Caco-2 (cell line): ENCODE results near the gene MED13L. TPM values are rescaled to one million over a fixed set of nuclear protein-coding genes. Genes with fewer than 3 reads are reported as not detected.

ENCODE experiments used
- BruUV-seq: library from RNA; stranded (reverse); fragments of 400-500 nt; replicated peaks from 2 replicates; lab custom pipeline; 2021; lab: Mats Ljungman, UMichigan
- CTCF ChIA-PET: fragments of 300-600 bp; sonication (Branson Sonifier 250); formaldehyde crosslinking; loops from one replicate; lab custom pipeline; 2022; ENCODE audit warnings: antibody characterized with exemption; lab: Charles Lee
- POLR2A ChIA-PET: fragments of 300-600 bp; sonication (Branson Sonifier 250); formaldehyde crosslinking; loops from one replicate; lab custom pipeline; 2022; ENCODE audit warnings: antibody characterized with exemption; lab: Charles Lee
- DNase-seq, 2 experiments: peaks; one replicate each; pipeline versions ENCODE4 v3.0.0 to v3.0.0-alpha.2; 2020 to 2022
- H3K27me3 ChIP-seq: replicated peaks from 2 replicates; pipeline ENCODE4 v1.6.0; 2011; ENCODE audit warnings: low read length; ENCODE audit not compliant: control insufficient read depth, insufficient read depth
- H3K36me3 ChIP-seq: 2 replicates; pipeline ENCODE4 v1.5.1; 2011; ENCODE audit warnings: low read length; ENCODE audit not compliant: control insufficient read depth, insufficient read depth
- H3K4me1 ChIP-seq: fragments of 250-450 bp; sonication (Bioruptor Pico); 2 replicates; pipeline ENCODE4 v1.5.1; 2020; ENCODE audit warnings: mild to moderate bottlenecking
- H3K4me3 ChIP-seq: 2 replicates; pipeline ENCODE4 v1.5.1; 2011; ENCODE audit warnings: low read depth, mild to moderate bottlenecking, control low read depth, low read length
- H3K9me3 ChIP-seq: fragments of 250-450 bp; sonication (Bioruptor Pico); 2 replicates; pipeline ENCODE4 v1.5.1; 2020; ENCODE audit warnings: mild to moderate bottlenecking, moderate library complexity
- H3K27ac Mint-ChIP-seq: one replicate; pipeline ENCODE4 v1.8.0; 2022; ENCODE audit warnings: mixed read lengths; ENCODE audit not compliant: unreplicated experiment
- H3K27me3 Mint-ChIP-seq: one replicate; pipeline ENCODE4 v1.8.0; 2022; ENCODE audit warnings: mixed read lengths; ENCODE audit not compliant: insufficient read depth, unreplicated experiment
- H3K36me3 Mint-ChIP-seq: one replicate; pipeline ENCODE4 v1.8.0; 2022; ENCODE audit warnings: mild to moderate bottlenecking, mixed read lengths; ENCODE audit not compliant: insufficient read depth, unreplicated experiment
- H3K4me1 Mint-ChIP-seq: one replicate; pipeline ENCODE4 v1.8.0; 2022; ENCODE audit warnings: low read depth, mixed read lengths; ENCODE audit not compliant: unreplicated experiment
- H3K4me3 Mint-ChIP-seq: one replicate; pipeline ENCODE4 v1.8.0; 2022; ENCODE audit warnings: mild to moderate bottlenecking, moderate library complexity, mixed read lengths; ENCODE audit not compliant: unreplicated experiment
- H3K9me3 Mint-ChIP-seq: one replicate; pipeline ENCODE4 v1.8.0; 2022; ENCODE audit warnings: mixed read lengths; ENCODE audit not compliant: unreplicated experiment
- intact Hi-C: fragments of 100-400 bp; cut with micrococcal nuclease; formaldehyde crosslinking; loops from one replicate; pipeline ENCODE4 v1.10.0; 2022; ENCODE audit not compliant: unreplicated experiment
- total RNA-seq: library from RNA; stranded (reverse); gene quantifications from 2 replicates; pipeline ENCODE4 v1.2.3, GENCODE V29; 2022
- TF ChIP-seq, protein P1 (sequence below), 2 experiments: fragments of 200-600 bp in 1 of 2; IDR thresholded peaks; 1 replicate in 1 of 2; 2 replicates in 1 of 2; pipeline versions ENCODE4 v1.5.1 to v1.8.0; 2011 to 2022; ENCODE audit warnings: antibody characterized with exemption in 1 of 2, control low read depth in 1 of 2, inconsistent platforms in 1 of 2, low read depth in 1 of 2, low read length in 1 of 2, mild to moderate bottlenecking in 1 of 2, moderate library complexity in 1 of 2; ENCODE audit not compliant: insufficient read depth in 1 of 2, severe bottlenecking in 1 of 2, unreplicated experiment in 1 of 2

Gene MED13L
- total RNA-seq, 1 experiment from 2014 or later = 160 TPM

DNA sequence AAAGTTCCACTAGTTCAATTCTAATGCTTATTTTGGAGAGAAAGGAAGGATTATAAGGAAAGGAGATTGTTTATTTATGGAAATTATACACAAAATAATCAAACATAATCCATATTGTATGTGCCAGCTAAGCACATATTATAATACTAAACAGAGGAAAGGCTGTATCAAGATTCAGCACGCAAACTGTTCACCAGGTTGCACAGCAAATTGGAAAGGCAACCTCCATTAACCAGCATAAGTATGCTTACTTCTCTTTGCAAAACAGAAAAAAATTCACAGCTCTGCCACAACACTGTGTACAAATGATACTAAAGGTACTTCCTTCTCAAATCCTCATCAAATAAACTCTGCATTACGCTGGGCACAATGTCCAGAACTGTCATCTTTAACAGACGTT, 146.3 kb downstream of the MED13L start:
- TF ChIP-seq, protein P1, sequence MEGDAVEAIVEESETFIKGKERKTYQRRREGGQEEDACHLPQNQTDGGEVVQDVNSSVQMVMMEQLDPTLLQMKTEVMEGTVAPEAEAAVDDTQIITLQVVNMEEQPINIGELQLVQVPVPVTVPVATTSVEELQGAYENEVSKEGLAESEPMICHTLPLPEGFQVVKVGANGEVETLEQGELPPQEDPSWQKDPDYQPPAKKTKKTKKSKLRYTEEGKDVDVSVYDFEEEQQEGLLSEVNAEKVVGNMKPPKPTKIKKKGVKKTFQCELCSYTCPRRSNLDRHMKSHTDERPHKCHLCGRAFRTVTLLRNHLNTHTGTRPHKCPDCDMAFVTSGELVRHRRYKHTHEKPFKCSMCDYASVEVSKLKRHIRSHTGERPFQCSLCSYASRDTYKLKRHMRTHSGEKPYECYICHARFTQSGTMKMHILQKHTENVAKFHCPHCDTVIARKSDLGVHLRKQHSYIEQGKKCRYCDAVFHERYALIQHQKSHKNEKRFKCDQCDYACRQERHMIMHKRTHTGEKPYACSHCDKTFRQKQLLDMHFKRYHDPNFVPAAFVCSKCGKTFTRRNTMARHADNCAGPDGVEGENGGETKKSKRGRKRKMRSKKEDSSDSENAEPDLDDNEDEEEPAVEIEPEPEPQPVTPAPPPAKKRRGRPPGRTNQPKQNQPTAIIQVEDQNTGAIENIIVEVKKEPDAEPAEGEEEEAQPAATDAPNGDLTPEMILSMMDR (IDR thresholded peaks at IDR 0.05; ENCODE audit: insufficient read depth in 1 of 2, low read depth in 1 of 2, low read length in 1 of 2, severe bottlenecking in 1 of 2, unreplicated experiment in 1 of 2) = no peak
- ChIA-PET POLR2A (no interaction called here), CTCF (no interaction called here)
- no TSS peak for BruUV-seq
- intact Hi-C loops = loop anchor here (10.0 kb wide), 1 partner anchor 116 kb away; no protein-coding TSS in a partner anchor
- Histone ChIP-seq H3K27me3 (no peaks in the 10 kb centered on the region), H3K4me1 (no peaks in the 10 kb centered on the region; the same call in 1 of the 2 replicates), H3K9me3 (no peaks in the 10 kb centered on the region), H3K4me3 (no peak overlapping the region), H3K36me3 (no peaks in the 10 kb centered on the region; the same call in 1 of the 2 replicates)
- Mint-ChIP-seq H3K27me3 (no peaks in the 10 kb centered on the region), H3K4me3 (no peak overlapping the region), H3K27ac (no peak overlapping the region), H3K36me3 (no peaks in the 10 kb centered on the region), H3K4me1 (peaks cover 19% of the 10 kb centered on the region), H3K9me3 (no peaks in the 10 kb centered on the region)
- no peak for DNase-seq

DNA sequence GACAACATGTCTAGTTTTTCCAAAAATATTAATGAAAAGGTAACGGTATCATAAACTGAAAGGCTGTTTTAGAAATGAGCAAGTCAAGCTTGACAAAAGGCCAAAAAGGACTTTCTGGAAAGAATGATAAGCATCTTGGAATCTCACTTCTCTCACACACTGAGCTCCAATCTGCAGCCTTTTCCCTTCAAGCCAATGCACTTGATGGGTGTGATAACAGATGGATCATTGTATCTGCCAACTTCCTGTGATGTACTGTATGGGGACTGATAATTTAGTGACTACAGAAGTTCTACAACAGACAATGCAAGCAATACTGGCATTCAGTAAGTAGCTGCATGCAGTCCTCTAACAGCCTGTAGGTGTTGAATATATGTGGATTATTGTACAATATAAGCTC, 147.1 kb downstream of the MED13L start:
- no peaks in the 10 kb centered on the region for H3K36me3 Mint-ChIP-seq
- no peaks in the 10 kb centered on the region; the same call in 1 of the 2 replicates for H3K36me3 ChIP-seq
- H3K4me1 Mint-ChIP-seq = peaks cover 17% of the 10 kb centered on the region
- no peak overlapping the region for H3K4me3 Mint-ChIP-seq
- H3K4me1 ChIP-seq = no peaks in the 10 kb centered on the region; the same call in 1 of the 2 replicates
- POLR2A ChIA-PET = interaction anchor here (0.6 kb wide), 1 partner anchor 10 kb away, joined by 3 read pairs; no protein-coding TSS in a partner anchor
- no peaks in the 10 kb centered on the region for H3K9me3 Mint-ChIP-seq
- CTCF ChIA-PET = interaction anchor here (0.6 to 0.9 kb wide), 2 partner anchors 75 to 95 kb away, joined by 3 read pairs; no protein-coding TSS in a partner anchor
- H3K27me3 Mint-ChIP-seq = no peaks in the 10 kb centered on the region
- intact Hi-C loops = loop anchor here (10.0 kb wide), 1 partner anchor 116 kb away; no protein-coding TSS in a partner anchor
- DNase-seq = no peak
- no peaks in the 10 kb centered on the region for H3K27me3 ChIP-seq
- TF ChIP-seq, protein P1 (IDR thresholded peaks at IDR 0.05; ENCODE audit: insufficient read depth in 1 of 2, low read depth in 1 of 2, low read length in 1 of 2, severe bottlenecking in 1 of 2, unreplicated experiment in 1 of 2) = no peak
- H3K4me3 ChIP-seq = no peak overlapping the region
- BruUV-seq = no TSS peak
- no peak overlapping the region for H3K27ac Mint-ChIP-seq
- no peaks in the 10 kb centered on the region for H3K9me3 ChIP-seq

DNA sequence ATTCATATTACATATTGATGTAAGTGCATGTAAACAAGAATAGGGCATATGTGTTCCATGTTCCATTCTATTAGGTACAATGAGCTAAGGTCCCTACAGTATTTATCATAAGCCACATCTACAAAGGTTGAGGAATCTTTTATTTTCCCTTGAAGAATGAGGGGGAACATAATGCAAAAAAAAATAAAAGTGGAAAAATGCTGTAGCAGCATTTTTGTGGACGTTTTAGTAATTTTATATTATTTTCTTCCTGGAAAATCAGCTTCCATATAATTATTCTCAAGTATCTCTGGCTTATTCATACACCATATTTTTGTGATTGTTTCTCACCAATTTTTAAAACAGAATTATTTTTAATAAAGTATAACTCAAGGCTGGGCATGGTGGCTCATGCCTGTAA, 148.7 kb downstream of the MED13L start:
- CTCF ChIA-PET = no interaction called here

More for the DNA sequence above, 148.7 kb downstream of the MED13L start:
- no peak overlapping the region for H3K4me3 ChIP-seq
- no peaks in the 10 kb centered on the region for H3K27me3 Mint-ChIP-seq
- H3K9me3 ChIP-seq = no peaks in the 10 kb centered on the region
- H3K9me3 Mint-ChIP-seq = no peaks in the 10 kb centered on the region
- POLR2A ChIA-PET = no interaction called here
- no TSS peak for BruUV-seq
- H3K4me1 Mint-ChIP-seq = peaks cover 18% of the 10 kb centered on the region
- H3K4me1 ChIP-seq = no peaks in the 10 kb centered on the region; the same call in 1 of the 2 replicates
- no peak overlapping the region for H3K4me3 Mint-ChIP-seq
- no peak for DNase-seq
- H3K36me3 ChIP-seq = no peaks in the 10 kb centered on the region; the same call in 1 of the 2 replicates
- no peaks in the 10 kb centered on the region for H3K36me3 Mint-ChIP-seq
- H3K27me3 ChIP-seq = no peaks in the 10 kb centered on the region
- H3K27ac Mint-ChIP-seq = no peak overlapping the region
- intact Hi-C loops = no loop called here
- TF ChIP-seq, protein P1 (IDR thresholded peaks at IDR 0.05; ENCODE audit: insufficient read depth in 1 of 2, low read depth in 1 of 2, low read length in 1 of 2, severe bottlenecking in 1 of 2, unreplicated experiment in 1 of 2) = no peak
